ENCODE results near the gene ITGA11. TPM values are rescaled to one million over a fixed set of nuclear protein-coding genes. Genes with fewer than 3 reads are reported as not detected.

Gene ITGA11
- total RNA-seq, 1 donor from 2014 or later = 3.1 TPM

GRCh38 chr15:68325726-68326125, 106.2 kb downstream of the ITGA11 start:
- peaks cover 17% of the 10 kb centered on the region for H3K27me3 Mint-ChIP-seq
- DNase-seq = no peak
- peaks cover 29% of the 10 kb centered on the region for H3K4me1 Mint-ChIP-seq
- no peak overlapping the region for H3K4me3 Mint-ChIP-seq
- no peak overlapping the region for H3K27ac Mint-ChIP-seq
- H3K36me3 Mint-ChIP-seq (ENCODE audit: low read depth) = no peaks in the 10 kb centered on the region
- intact Hi-C loops (cut with micrococcal nuclease) = no loop called here
- no peaks in the 10 kb centered on the region for H3K9me3 Mint-ChIP-seq

GRCh38 chr15:68322796-68323195, 109.2 kb downstream of the ITGA11 start:
- H3K36me3 Mint-ChIP-seq (ENCODE audit: low read depth) = no peaks in the 10 kb centered on the region
- no peak for DNase-seq
- no peak overlapping the region for H3K27ac Mint-ChIP-seq
- peaks cover 12% of the 10 kb centered on the region for H3K27me3 Mint-ChIP-seq
- no peaks in the 10 kb centered on the region for H3K9me3 Mint-ChIP-seq
- H3K4me1 Mint-ChIP-seq = peaks cover 17% of the 10 kb centered on the region
- intact Hi-C loops (cut with micrococcal nuclease) = no loop called here
- H3K4me3 Mint-ChIP-seq = no peak overlapping the region

GRCh38 chr15:68321229-68321628, 110.7 kb downstream of the ITGA11 start:
- H3K9me3 Mint-ChIP-seq = no peaks in the 10 kb centered on the region
- peaks cover 3% of the 10 kb centered on the region for H3K4me1 Mint-ChIP-seq
- no peak overlapping the region for H3K27ac Mint-ChIP-seq
- no peak overlapping the region for H3K4me3 Mint-ChIP-seq
- no peaks in the 10 kb centered on the region for H3K36me3 Mint-ChIP-seq (ENCODE audit: low read depth)
- DNase-seq = no peak
- intact Hi-C loops (cut with micrococcal nuclease) = no loop called here
- peaks cover 12% of the 10 kb centered on the region for H3K27me3 Mint-ChIP-seq

- Mint-ChIP-seq H3K4me1 (no peaks in the 10 kb centered on the region), H3K36me3 (ENCODE audit: low read depth) (no peaks in the 10 kb centered on the region), H3K27ac (no peak overlapping the region), H3K4me3 (no peak overlapping the region), H3K9me3 (no peaks in the 10 kb centered on the region), H3K27me3 (peaks cover 12% of the 10 kb centered on the region)
- DNase-seq = no peak
- intact Hi-C loops (cut with micrococcal nuclease) = no loop called here
Observed at GRCh38 chr15:68319997-68320396, 112.0 kb downstream of the ITGA11 start.

- Mint-ChIP-seq H3K9me3 (no peaks in the 10 kb centered on the region), H3K4me1 (no peaks in the 10 kb centered on the region), H3K36me3 (ENCODE audit: low read depth) (no peaks in the 10 kb centered on the region), H3K27ac (no peak overlapping the region), H3K4me3 (no peak overlapping the region), H3K27me3 (peaks cover 9% of the 10 kb centered on the region)
- intact Hi-C loops (cut with micrococcal nuclease) = no loop called here
- DNase-seq = no peak
Observed at GRCh38 chr15:68318931-68319909, 112.7 kb downstream of the ITGA11 start.

- intact Hi-C loops (cut with micrococcal nuclease) = no loop called here
- H3K27me3 Mint-ChIP-seq = peaks cover 6% of the 10 kb centered on the region
- H3K36me3 Mint-ChIP-seq (ENCODE audit: low read depth) = no peaks in the 10 kb centered on the region
- H3K27ac Mint-ChIP-seq = no peak overlapping the region
- no peak for DNase-seq
- H3K4me3 Mint-ChIP-seq = no peak overlapping the region
- no peaks in the 10 kb centered on the region for H3K9me3 Mint-ChIP-seq
- no peaks in the 10 kb centered on the region for H3K4me1 Mint-ChIP-seq
Observed at GRCh38 chr15:68318008-68318835, 113.7 kb downstream of the ITGA11 start.

GRCh38 chr15:68317281-68318007, 114.5 kb downstream of the ITGA11 start:
- DNase-seq = no peak
- Mint-ChIP-seq H3K4me3 (no peak overlapping the region), H3K27me3 (peaks cover 6% of the 10 kb centered on the region), H3K27ac (no peak overlapping the region), H3K36me3 (ENCODE audit: low read depth) (no peaks in the 10 kb centered on the region), H3K9me3 (no peaks in the 10 kb centered on the region), H3K4me1 (no peaks in the 10 kb centered on the region)
- intact Hi-C loops (cut with micrococcal nuclease) = no loop called here

- H3K9me3 Mint-ChIP-seq = no peaks in the 10 kb centered on the region
- no peak overlapping the region for H3K27ac Mint-ChIP-seq
- no peaks in the 10 kb centered on the region for H3K27me3 Mint-ChIP-seq
- no peak overlapping the region for H3K4me3 Mint-ChIP-seq
- intact Hi-C loops (cut with micrococcal nuclease) = no loop called here
- no peaks in the 10 kb centered on the region for H3K36me3 Mint-ChIP-seq (ENCODE audit: low read depth)
- DNase-seq = no peak
- no peaks in the 10 kb centered on the region for H3K4me1 Mint-ChIP-seq
Observed at GRCh38 chr15:68316061-68316804, 115.7 kb downstream of the ITGA11 start.

GRCh38 chr15:68315495-68316031, 116.4 kb downstream of the ITGA11 start:
- H3K4me3 Mint-ChIP-seq = no peak overlapping the region
- no peaks in the 10 kb centered on the region for H3K36me3 Mint-ChIP-seq (ENCODE audit: low read depth)
- no peaks in the 10 kb centered on the region for H3K4me1 Mint-ChIP-seq
- intact Hi-C loops (cut with micrococcal nuclease) = no loop called here
- no peak overlapping the region for H3K27ac Mint-ChIP-seq
- no peaks in the 10 kb centered on the region for H3K27me3 Mint-ChIP-seq
- H3K9me3 Mint-ChIP-seq = no peaks in the 10 kb centered on the region
- no peak for DNase-seq

- no peak for DNase-seq
- H3K4me1 Mint-ChIP-seq = no peaks in the 10 kb centered on the region
Observed at GRCh38 chr15:68315035-68315434, 116.9 kb downstream of the ITGA11 start.

GRCh38 chr15:68314563-68314962, 117.4 kb downstream of the ITGA11 start:
- H3K9me3 Mint-ChIP-seq = no peaks in the 10 kb centered on the region
- H3K4me3 Mint-ChIP-seq = no peak overlapping the region
- H3K27ac Mint-ChIP-seq = no peak overlapping the region
- H3K36me3 Mint-ChIP-seq (ENCODE audit: low read depth) = no peaks in the 10 kb centered on the region
- intact Hi-C loops (cut with micrococcal nuclease) = no loop called here
- H3K4me1 Mint-ChIP-seq = no peaks in the 10 kb centered on the region
- no peak for DNase-seq
- H3K27me3 Mint-ChIP-seq = no peaks in the 10 kb centered on the region

More at GRCh38 chr15:68315035-68315434, 116.9 kb downstream of the ITGA11 start:
- Mint-ChIP-seq H3K27me3 (no peaks in the 10 kb centered on the region), H3K4me3 (no peak overlapping the region), H3K36me3 (ENCODE audit: low read depth) (no peaks in the 10 kb centered on the region), H3K9me3 (no peaks in the 10 kb centered on the region), H3K27ac (no peak overlapping the region)
- intact Hi-C loops (cut with micrococcal nuclease) = no loop called here

- Mint-ChIP-seq H3K36me3 (ENCODE audit: low read depth) (no peaks in the 10 kb centered on the region), H3K27me3 (no peaks in the 10 kb centered on the region), H3K4me3 (no peak overlapping the region), H3K27ac (no peak overlapping the region), H3K4me1 (no peaks in the 10 kb centered on the region), H3K9me3 (no peaks in the 10 kb centered on the region)
- DNase-seq = no peak
- intact Hi-C loops (cut with micrococcal nuclease) = no loop called here
Observed at GRCh38 chr15:68313501-68314410, 118.2 kb downstream of the ITGA11 start.

Measured in activated CD4-positive, alpha-beta T cell treated with anti-CD3 and anti-CD28 coated beads, Interleukin-2, amount 10 ng/mL, durations not matched to agents 24 days and 14 days (primary cell).